ENCODE results near the gene MBP.

DNA sequence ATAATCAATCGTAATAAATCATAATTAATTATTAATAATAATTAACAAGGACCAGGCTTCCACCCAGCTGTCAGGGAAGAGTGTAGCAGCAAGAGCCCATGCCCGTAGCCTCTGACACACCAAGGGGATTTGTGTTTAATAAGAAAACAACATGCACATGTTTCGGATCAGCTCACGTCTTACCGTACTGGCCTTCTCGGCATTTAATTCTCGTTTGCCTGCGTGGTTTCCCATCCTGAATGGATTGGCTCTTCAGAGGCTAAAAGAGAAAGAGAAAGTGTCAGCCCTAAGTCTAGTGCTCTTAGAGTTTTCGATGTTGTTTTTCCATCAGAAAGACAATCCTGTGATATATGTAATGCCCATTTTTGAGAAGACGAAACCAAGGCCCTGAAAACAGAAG is 27.6 kb downstream of the MBP start:
- TF ChIP-seq, protein P1, sequence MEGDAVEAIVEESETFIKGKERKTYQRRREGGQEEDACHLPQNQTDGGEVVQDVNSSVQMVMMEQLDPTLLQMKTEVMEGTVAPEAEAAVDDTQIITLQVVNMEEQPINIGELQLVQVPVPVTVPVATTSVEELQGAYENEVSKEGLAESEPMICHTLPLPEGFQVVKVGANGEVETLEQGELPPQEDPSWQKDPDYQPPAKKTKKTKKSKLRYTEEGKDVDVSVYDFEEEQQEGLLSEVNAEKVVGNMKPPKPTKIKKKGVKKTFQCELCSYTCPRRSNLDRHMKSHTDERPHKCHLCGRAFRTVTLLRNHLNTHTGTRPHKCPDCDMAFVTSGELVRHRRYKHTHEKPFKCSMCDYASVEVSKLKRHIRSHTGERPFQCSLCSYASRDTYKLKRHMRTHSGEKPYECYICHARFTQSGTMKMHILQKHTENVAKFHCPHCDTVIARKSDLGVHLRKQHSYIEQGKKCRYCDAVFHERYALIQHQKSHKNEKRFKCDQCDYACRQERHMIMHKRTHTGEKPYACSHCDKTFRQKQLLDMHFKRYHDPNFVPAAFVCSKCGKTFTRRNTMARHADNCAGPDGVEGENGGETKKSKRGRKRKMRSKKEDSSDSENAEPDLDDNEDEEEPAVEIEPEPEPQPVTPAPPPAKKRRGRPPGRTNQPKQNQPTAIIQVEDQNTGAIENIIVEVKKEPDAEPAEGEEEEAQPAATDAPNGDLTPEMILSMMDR (IDR thresholded peaks at IDR 0.05; ENCODE audit: extremely low read depth in 1 of 2, insufficient read depth in 1 of 2, low read depth in 1 of 2, low read length in 2 of 2) = no peak
- TF ChIP-seq POLR2A (IDR thresholded peaks at IDR 0.05; ENCODE audit: low read depth, low read length) = no peak
- TF ChIP-seq, protein P2, sequence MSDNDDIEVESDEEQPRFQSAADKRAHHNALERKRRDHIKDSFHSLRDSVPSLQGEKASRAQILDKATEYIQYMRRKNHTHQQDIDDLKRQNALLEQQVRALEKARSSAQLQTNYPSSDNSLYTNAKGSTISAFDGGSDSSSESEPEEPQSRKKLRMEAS (IDR thresholded peaks at IDR 0.05; ENCODE audit: insufficient read depth, insufficient read length) = no peak
- no peak for TF ChIP-seq POLR2AphosphoS5 (IDR thresholded peaks at IDR 0.05; ENCODE audit: insufficient read depth, low read depth, low read length)
- no peak for TF ChIP-seq EZH2 (IDR thresholded peaks at IDR 0.05; ENCODE audit: borderline replicate concordance, low read depth, low read length, severe bottlenecking)
- TF ChIP-seq JUN (IDR thresholded peaks at IDR 0.05; ENCODE audit: borderline replicate concordance, insufficient read depth, insufficient read length, low read depth) = no peak
- no peak for TF ChIP-seq FOS (IDR thresholded peaks at IDR 0.05; ENCODE audit: borderline replicate concordance, insufficient read depth, low read length)
- TF ChIP-seq GATA2 (IDR thresholded peaks at IDR 0.05; ENCODE audit: insufficient read depth, insufficient read length, low read depth, low read length) = no peak

All from endothelial cell of umbilical vein (primary cell).